ENCODE data around the gene UBTD1.

The UBTD1 gene

GRCh38 chr10:97600616-97601015 lies 101.9 kb downstream of the UBTD1 start:
- Histone ChIP-seq H3K27ac (ENCODE audit: low read depth, low read length) (no peak overlapping the region), H3K4me1 (ENCODE audit: control insufficient read depth in 5 of 5, insufficient read depth in 5 of 5, low read length in 5 of 5) (peaks cover 0 to 10% (median 7%) of the 10 kb centered on the region in 5 donors), H3K36me3 (ENCODE audit: control insufficient read depth in 5 of 5, insufficient read depth in 5 of 5, low read length in 5 of 5) (no peaks in the 10 kb centered on the region)

GRCh38 chr10:97601268-97602215 lies 102.8 kb downstream of the UBTD1 start:
- H3K9me3 ChIP-seq (ENCODE audit: control insufficient read depth in 5 of 5, low read length in 5 of 5), result no peaks in the 10 kb centered on the region
- no peak overlapping the region for H3K4me3 ChIP-seq (ENCODE audit: low read depth in 1 of 5, low read length in 5 of 5)
- H3K9ac ChIP-seq (ENCODE audit: low read length in 5 of 5), result no peak overlapping the region
- H3K36me3 ChIP-seq (ENCODE audit: control insufficient read depth in 5 of 5, insufficient read depth in 5 of 5, low read length in 5 of 5), result no peaks in the 10 kb centered on the region
- H3K4me1 ChIP-seq (ENCODE audit: control insufficient read depth in 5 of 5, insufficient read depth in 5 of 5, low read length in 5 of 5), result peaks cover 0 to 2% (median 0%) of the 10 kb centered on the region in 5 donors
- no peak overlapping the region for H3K27ac ChIP-seq (ENCODE audit: low read depth, low read length)
- H3K27me3 ChIP-seq (ENCODE audit: control insufficient read depth in 5 of 5, insufficient read depth in 4 of 5, low read length in 5 of 5), result no peaks in the 10 kb centered on the region

More at GRCh38 chr10:97600616-97601015, 101.9 kb downstream of the UBTD1 start:
- Histone ChIP-seq H3K9ac (ENCODE audit: low read length in 5 of 5) (no peak overlapping the region), H3K27me3 (ENCODE audit: control insufficient read depth in 5 of 5, insufficient read depth in 4 of 5, low read length in 5 of 5) (no peaks in the 10 kb centered on the region), H3K9me3 (ENCODE audit: control insufficient read depth in 5 of 5, low read length in 5 of 5) (no peaks in the 10 kb centered on the region), H3K4me3 (ENCODE audit: low read depth in 1 of 5, low read length in 5 of 5) (no peak overlapping the region)

- Histone ChIP-seq H3K27ac (ENCODE audit: low read depth, low read length) (no peak overlapping the region), H3K9ac (ENCODE audit: low read length in 5 of 5) (no peak overlapping the region), H3K27me3 (ENCODE audit: control insufficient read depth in 5 of 5, insufficient read depth in 4 of 5, low read length in 5 of 5) (no peaks in the 10 kb centered on the region), H3K4me1 (ENCODE audit: control insufficient read depth in 5 of 5, insufficient read depth in 5 of 5, low read length in 5 of 5) (no peaks in the 10 kb centered on the region), H3K9me3 (ENCODE audit: control insufficient read depth in 5 of 5, low read length in 5 of 5) (no peaks in the 10 kb centered on the region), H3K36me3 (ENCODE audit: control insufficient read depth in 5 of 5, insufficient read depth in 5 of 5, low read length in 5 of 5) (no peaks in the 10 kb centered on the region), H3K4me3 (ENCODE audit: low read depth in 1 of 5, low read length in 5 of 5) (no peak overlapping the region)
Observed at GRCh38 chr10:97607095-97607636, 108.4 kb downstream of the UBTD1 start.

- Histone ChIP-seq H3K27ac (ENCODE audit: low read depth, low read length) (no peak overlapping the region), H3K9ac (ENCODE audit: low read length in 5 of 5) (no peak overlapping the region), H3K27me3 (ENCODE audit: control insufficient read depth in 5 of 5, insufficient read depth in 4 of 5, low read length in 5 of 5) (no peaks in the 10 kb centered on the region)
Observed at GRCh38 chr10:97608991-97609561, 110.4 kb downstream of the UBTD1 start.

GRCh38 chr10:97611473-97611872 lies 112.7 kb downstream of the UBTD1 start:
- Histone ChIP-seq H3K9me3 (ENCODE audit: control insufficient read depth in 5 of 5, low read length in 5 of 5) (no peaks in the 10 kb centered on the region), H3K4me1 (ENCODE audit: control insufficient read depth in 5 of 5, insufficient read depth in 5 of 5, low read length in 5 of 5) (peaks cover 0 to 3% (median 0%) of the 10 kb centered on the region in 5 donors), H3K27me3 (ENCODE audit: control insufficient read depth in 5 of 5, insufficient read depth in 4 of 5, low read length in 5 of 5) (no peaks in the 10 kb centered on the region), H3K27ac (ENCODE audit: low read depth, low read length) (no peak overlapping the region), H3K36me3 (ENCODE audit: control insufficient read depth in 5 of 5, insufficient read depth in 5 of 5, low read length in 5 of 5) (peaks cover 0 to 6% (median 0%) of the 10 kb centered on the region in 5 donors), H3K9ac (ENCODE audit: low read length in 5 of 5) (no peak overlapping the region), H3K4me3 (ENCODE audit: low read depth in 1 of 5, low read length in 5 of 5) (no peak overlapping the region)

More at GRCh38 chr10:97608991-97609561, 110.4 kb downstream of the UBTD1 start:
- H3K4me1 ChIP-seq (ENCODE audit: control insufficient read depth in 5 of 5, insufficient read depth in 5 of 5, low read length in 5 of 5), result no peaks in the 10 kb centered on the region
- no peak overlapping the region for H3K4me3 ChIP-seq (ENCODE audit: low read depth in 1 of 5, low read length in 5 of 5)
- no peaks in the 10 kb centered on the region for H3K36me3 ChIP-seq (ENCODE audit: control insufficient read depth in 5 of 5, insufficient read depth in 5 of 5, low read length in 5 of 5)
- no peaks in the 10 kb centered on the region for H3K9me3 ChIP-seq (ENCODE audit: control insufficient read depth in 5 of 5, low read length in 5 of 5)

GRCh38 chr10:97612386-97612785 lies 113.7 kb downstream of the UBTD1 start:
- peaks cover 0 to 3% (median 0%) of the 10 kb centered on the region in 5 donors for H3K4me1 ChIP-seq (ENCODE audit: control insufficient read depth in 5 of 5, insufficient read depth in 5 of 5, low read length in 5 of 5)
- H3K36me3 ChIP-seq (ENCODE audit: control insufficient read depth in 5 of 5, insufficient read depth in 5 of 5, low read length in 5 of 5), result peaks cover 0 to 6% (median 0%) of the 10 kb centered on the region in 5 donors
- no peak overlapping the region for H3K27ac ChIP-seq (ENCODE audit: low read depth, low read length)
- H3K9me3 ChIP-seq (ENCODE audit: control insufficient read depth in 5 of 5, low read length in 5 of 5), result no peaks in the 10 kb centered on the region
- H3K27me3 ChIP-seq (ENCODE audit: control insufficient read depth in 5 of 5, insufficient read depth in 4 of 5, low read length in 5 of 5), result no peaks in the 10 kb centered on the region
- H3K9ac ChIP-seq (ENCODE audit: low read length in 5 of 5), result no peak overlapping the region
- H3K4me3 ChIP-seq (ENCODE audit: low read depth in 1 of 5, low read length in 5 of 5), result no peak overlapping the region

GRCh38 chr10:97618285-97618684 lies 119.6 kb downstream of the UBTD1 start:
- peak overlapping the region in 1 of 5 donors; percentile 30 for H3K9ac ChIP-seq (ENCODE audit: low read length in 5 of 5)
- peaks cover 0 to 3% (median 0%) of the 10 kb centered on the region in 5 donors for H3K4me1 ChIP-seq (ENCODE audit: control insufficient read depth in 5 of 5, insufficient read depth in 5 of 5, low read length in 5 of 5)
- no peaks in the 10 kb centered on the region for H3K9me3 ChIP-seq (ENCODE audit: control insufficient read depth in 5 of 5, low read length in 5 of 5)
- peaks cover 0 to 6% (median 0%) of the 10 kb centered on the region in 5 donors for H3K36me3 ChIP-seq (ENCODE audit: control insufficient read depth in 5 of 5, insufficient read depth in 5 of 5, low read length in 5 of 5)
- no peaks in the 10 kb centered on the region for H3K27me3 ChIP-seq (ENCODE audit: control insufficient read depth in 5 of 5, insufficient read depth in 4 of 5, low read length in 5 of 5)
- no peak overlapping the region for H3K4me3 ChIP-seq (ENCODE audit: low read depth in 1 of 5, low read length in 5 of 5)
- no peak overlapping the region for H3K27ac ChIP-seq (ENCODE audit: low read depth, low read length)

- Histone ChIP-seq H3K27ac (ENCODE audit: low read depth, low read length) (no peak overlapping the region), H3K27me3 (ENCODE audit: control insufficient read depth in 5 of 5, insufficient read depth in 4 of 5, low read length in 5 of 5) (no peaks in the 10 kb centered on the region), H3K36me3 (ENCODE audit: control insufficient read depth in 5 of 5, insufficient read depth in 5 of 5, low read length in 5 of 5) (peaks cover 0 to 6% (median 0%) of the 10 kb centered on the region in 5 donors), H3K9ac (ENCODE audit: low read length in 5 of 5) (peak overlapping the region in 1 of 5 donors; percentile 30), H3K9me3 (ENCODE audit: control insufficient read depth in 5 of 5, low read length in 5 of 5) (no peaks in the 10 kb centered on the region), H3K4me1 (ENCODE audit: control insufficient read depth in 5 of 5, insufficient read depth in 5 of 5, low read length in 5 of 5) (peaks cover 0 to 3% (median 0%) of the 10 kb centered on the region in 5 donors), H3K4me3 (ENCODE audit: low read depth in 1 of 5, low read length in 5 of 5) (no peak overlapping the region)
Observed at GRCh38 chr10:97618733-97619132, 120.0 kb downstream of the UBTD1 start.

Data from subcutaneous abdominal adipose tissue (tissue), 5 donors.